HEK293 (cell line): Measurements from ENCODE around the gene HMG20B.

ENCODE experiments used
- CTCF ChIA-PET: fragments of 350-600 bp; formaldehyde crosslinking; extraction: SDS; loops from one replicate; lab custom pipeline; 2021; ENCODE audit warnings: antibody characterized with exemption; lab: Yijun Ruan, JAX
- POLR2A ChIA-PET: fragments of 300-600 bp; formaldehyde crosslinking; extraction: SDS; loops from one replicate; lab custom pipeline; 2020; ENCODE audit warnings: antibody characterized with exemption, inconsistent platforms; lab: Yijun Ruan, JAX
- H3K27ac ChIP-seq: fragments of 200-500 bp; sonication (Bioruptor generic); 2 replicates; pipeline ENCODE4 v1.5.1; 2014; ENCODE audit warnings: low read depth, low read length, control low read depth, inconsistent platforms; ENCODE audit errors: extremely low read depth
- H3K36me3 ChIP-seq, 2 experiments: fragments of 200-500 bp in 1 of 2; sonication (Bioruptor generic) in 1 of 2; 1 replicate in 1 of 2; 2 replicates in 1 of 2; pipeline ENCODE4 v1.5.1; 2014 to 2017; ENCODE audit warnings: inconsistent platforms in 2 of 2, low read length in 2 of 2; ENCODE audit not compliant: control insufficient read depth in 2 of 2, insufficient read depth in 1 of 2
- H3K4me1 ChIP-seq: fragments of 200-500 bp; sonication (Bioruptor generic); 2 replicates; pipeline ENCODE4 v1.5.1; 2014; ENCODE audit warnings: mild to moderate bottlenecking, low read length, inconsistent platforms; ENCODE audit not compliant: control insufficient read depth, insufficient read depth
- H3K4me3 ChIP-seq: 2 replicates; pipeline ENCODE4 v1.5.1; 2011; ENCODE audit warnings: low read depth, mild to moderate bottlenecking, control low read depth, low read length, moderate library complexity
- H3K9me3 ChIP-seq: fragments of 200-500 bp; sonication (Bioruptor generic); 2 replicates; pipeline ENCODE4 v1.5.1; 2014; ENCODE audit warnings: low read depth, low read length, inconsistent platforms; ENCODE audit not compliant: control insufficient read depth, insufficient read depth
- BCL11B ChIP-seq: fragments of 450-650 bp; formaldehyde crosslinking; IDR thresholded peaks from 2 replicates; pipeline ENCODE4 v1.5.1; 2016; ENCODE audit warnings: low read depth, missing biosample characterization, missing genetic modification characterization
- KLF7 ChIP-seq: fragments of 450-650 bp; formaldehyde crosslinking; IDR thresholded peaks from 2 replicates; pipeline ENCODE4 v1.5.1; 2016; ENCODE audit warnings: missing biosample characterization, missing genetic modification characterization, borderline replicate concordance
- SCRT1 ChIP-seq: fragments of 450-650 bp; formaldehyde crosslinking; IDR thresholded peaks from 2 replicates; pipeline ENCODE4 v1.5.1; 2016; ENCODE audit warnings: missing biosample characterization, missing genetic modification characterization, borderline replicate concordance
- SP2 ChIP-seq: fragments of 450-650 bp; formaldehyde crosslinking; IDR thresholded peaks from 2 replicates; pipeline ENCODE4 v1.5.1; 2016; ENCODE audit warnings: missing biosample characterization, missing genetic modification characterization
- YY1 ChIP-seq: fragments of 450-650 bp; formaldehyde crosslinking; IDR thresholded peaks from 2 replicates; pipeline ENCODE4 v1.5.1; 2018; ENCODE audit warnings: missing biosample characterization, missing genetic modification characterization
- ZBTB21 ChIP-seq: fragments of 450-650 bp; formaldehyde crosslinking; IDR thresholded peaks from 2 replicates; pipeline ENCODE4 v1.5.1; 2017; ENCODE audit warnings: missing biosample characterization, missing genetic modification characterization
- ZFP41 ChIP-seq: fragments of 450-650 bp; formaldehyde crosslinking; IDR thresholded peaks from 2 replicates; pipeline ENCODE4 v1.5.1; 2016; ENCODE audit warnings: missing biosample characterization, missing genetic modification characterization, borderline replicate concordance
- ZNF114 ChIP-seq: fragments of 450-650 bp; formaldehyde crosslinking; IDR thresholded peaks from 2 replicates; pipeline ENCODE4 v1.5.0; 2017; ENCODE audit warnings: missing biosample characterization, missing genetic modification characterization
- ZNF394 ChIP-seq: fragments of 450-650 bp; formaldehyde crosslinking; IDR thresholded peaks from 2 replicates; pipeline ENCODE4 v1.5.1; 2016; ENCODE audit warnings: missing biosample characterization, missing genetic modification characterization, mild to moderate bottlenecking, moderate library complexity, borderline replicate concordance
- ZNF423 ChIP-seq: fragments of 450-650 bp; formaldehyde crosslinking; IDR thresholded peaks from 2 replicates; pipeline ENCODE4 v1.5.1; 2016; ENCODE audit warnings: missing biosample characterization, missing genetic modification characterization
- ZNF585B ChIP-seq: fragments of 450-650 bp; formaldehyde crosslinking; IDR thresholded peaks from 2 replicates; pipeline ENCODE4 v1.5.1; 2016; ENCODE audit warnings: missing biosample characterization, missing genetic modification characterization
- ZNF654 ChIP-seq: fragments of 450-650 bp; formaldehyde crosslinking; IDR thresholded peaks from 2 replicates; pipeline ENCODE4 v1.5.1; 2016; ENCODE audit warnings: low read depth, missing biosample characterization, missing genetic modification characterization
- ZNF701 ChIP-seq: fragments of 450-650 bp; formaldehyde crosslinking; IDR thresholded peaks from 2 replicates; pipeline ENCODE4 v1.5.1; 2016; ENCODE audit warnings: missing biosample characterization, missing genetic modification characterization
- ZNF747 ChIP-seq: fragments of 450-650 bp; formaldehyde crosslinking; IDR thresholded peaks from 2 replicates; pipeline ENCODE4 v1.5.1; 2016; ENCODE audit warnings: missing biosample characterization, missing genetic modification characterization
- ZXDB ChIP-seq: fragments of 450-650 bp; formaldehyde crosslinking; IDR thresholded peaks from 2 replicates; pipeline ENCODE4 v1.5.1; 2016; ENCODE audit warnings: missing biosample characterization, missing genetic modification characterization
- TF ChIP-seq, protein P1 (sequence below): fragments of 450-650 bp; formaldehyde crosslinking; IDR thresholded peaks from 2 replicates; pipeline ENCODE4 v1.5.1; 2016; ENCODE audit warnings: missing biosample characterization, missing genetic modification characterization
- TF ChIP-seq, protein P2 (sequence below): fragments of 450-650 bp; formaldehyde crosslinking; optimal IDR thresholded peaks from 2 replicates; pipeline ENCODE3; 2016; ENCODE audit warnings: missing biosample characterization, mild to moderate bottlenecking, missing genetic modification characterization

The HMG20B gene

DNA sequence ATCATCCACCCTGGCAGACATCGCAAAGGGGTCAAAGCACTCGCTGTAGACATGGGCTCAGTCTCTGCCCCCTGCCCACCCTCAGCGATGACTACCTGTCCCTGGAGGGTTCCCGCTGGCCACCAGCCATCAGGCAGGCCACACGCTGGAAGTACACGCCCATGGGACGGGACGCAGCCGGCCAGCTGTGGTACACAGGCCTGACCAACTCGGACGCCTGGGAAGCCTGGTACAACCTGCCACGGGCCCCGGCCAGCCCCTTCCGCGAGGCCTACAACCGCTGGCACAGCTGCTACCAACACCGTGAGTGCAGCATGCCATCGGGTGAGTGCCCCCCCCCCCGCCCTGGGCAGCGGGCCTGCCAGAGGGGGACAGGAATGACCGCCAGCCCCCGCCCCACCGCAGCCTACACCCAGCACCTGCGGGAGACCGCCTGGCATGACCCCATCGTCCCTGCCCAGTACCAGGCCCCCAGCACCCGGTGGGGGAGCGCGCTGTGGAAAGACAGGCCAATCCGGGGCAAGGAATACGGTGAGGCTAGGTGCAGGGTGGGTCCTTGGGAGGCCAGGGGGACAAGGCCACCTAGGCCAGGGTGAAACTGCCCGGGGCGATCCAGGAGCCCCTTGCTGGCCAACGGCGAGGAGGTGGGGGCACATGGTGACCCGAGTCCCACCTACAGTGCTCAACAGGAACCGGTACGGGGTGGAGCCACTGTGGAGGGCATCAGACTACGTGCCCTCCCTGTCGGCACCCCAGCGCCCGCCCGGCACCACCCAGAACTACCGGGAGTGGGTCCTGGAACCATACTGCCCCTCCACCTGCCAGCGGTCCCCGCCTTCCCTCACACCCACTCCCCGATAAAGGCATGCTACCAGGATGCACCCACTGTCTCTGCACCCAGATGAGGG lies 29.3 kb upstream of the HMG20B start:
- TF ChIP-seq ZBTB21 (no peak), SP2 (tag by site-specific recombination) (peak; percentile 15; the same call in 1 of the 2 replicates)
- TF ChIP-seq, protein P1, sequence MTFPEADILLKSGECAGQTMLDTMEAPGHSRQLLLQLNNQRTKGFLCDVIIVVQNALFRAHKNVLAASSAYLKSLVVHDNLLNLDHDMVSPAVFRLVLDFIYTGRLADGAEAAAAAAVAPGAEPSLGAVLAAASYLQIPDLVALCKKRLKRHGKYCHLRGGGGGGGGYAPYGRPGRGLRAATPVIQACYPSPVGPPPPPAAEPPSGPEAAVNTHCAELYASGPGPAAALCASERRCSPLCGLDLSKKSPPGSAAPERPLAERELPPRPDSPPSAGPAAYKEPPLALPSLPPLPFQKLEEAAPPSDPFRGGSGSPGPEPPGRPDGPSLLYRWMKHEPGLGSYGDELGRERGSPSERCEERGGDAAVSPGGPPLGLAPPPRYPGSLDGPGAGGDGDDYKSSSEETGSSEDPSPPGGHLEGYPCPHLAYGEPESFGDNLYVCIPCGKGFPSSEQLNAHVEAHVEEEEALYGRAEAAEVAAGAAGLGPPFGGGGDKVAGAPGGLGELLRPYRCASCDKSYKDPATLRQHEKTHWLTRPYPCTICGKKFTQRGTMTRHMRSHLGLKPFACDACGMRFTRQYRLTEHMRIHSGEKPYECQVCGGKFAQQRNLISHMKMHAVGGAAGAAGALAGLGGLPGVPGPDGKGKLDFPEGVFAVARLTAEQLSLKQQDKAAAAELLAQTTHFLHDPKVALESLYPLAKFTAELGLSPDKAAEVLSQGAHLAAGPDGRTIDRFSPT (tag by site-specific recombination), result peak; percentile 79
- no peaks in the 10 kb centered on the region for H3K9me3 ChIP-seq
- H3K4me1 ChIP-seq, result no peaks in the 10 kb centered on the region
- CTCF ChIA-PET, result no interaction called here
- H3K36me3 ChIP-seq, result peaks cover 3 to 37% of the 10 kb centered on the region in 2 experiments; a peak in 2 of 3 replicates
- H3K27ac ChIP-seq, result no peak overlapping the region
- H3K4me3 ChIP-seq, result no peak overlapping the region
- POLR2A ChIA-PET, result no interaction called here

DNA sequence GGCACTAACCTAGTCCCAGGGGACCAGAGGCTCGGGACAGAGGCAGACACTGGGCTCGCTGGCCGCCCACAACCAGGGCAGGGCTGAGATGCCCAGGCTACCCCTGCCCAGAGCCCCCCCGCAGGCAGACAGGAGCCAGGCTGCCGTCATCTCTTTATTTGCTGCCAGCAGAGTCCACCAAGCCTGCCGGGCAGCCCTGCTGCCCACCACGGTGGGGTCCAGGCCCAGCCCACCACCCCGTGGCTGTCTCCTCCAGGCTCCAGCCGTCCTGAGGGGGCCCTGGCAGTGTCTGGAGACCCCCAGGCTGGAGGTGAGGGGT lies 28.7 kb upstream of the HMG20B start:
- CTCF ChIA-PET, result interaction anchor here (0.6 to 1.6 kb wide), 2 partner anchors 23 to 40 kb away, joined by 3 to 5 read pairs; no protein-coding TSS in a partner anchor
- POLR2A ChIA-PET, result no interaction called here
- TF ChIP-seq ZFP41 (tag by site-specific recombination) (no peak), ZNF654 (tag by site-specific recombination) (no peak), ZNF423 (tag by site-specific recombination) (no peak), YY1 (tag by site-specific recombination) (no peak), ZNF701 (tag by site-specific recombination) (no peak), KLF7 (tag by site-specific recombination) (no peak), ZNF747 (tag by site-specific recombination) (no peak), ZXDB (tag by site-specific recombination) (no peak), ZNF114 (tag by site-specific recombination) (no peak), SCRT1 (tag by site-specific recombination) (no peak), ZNF585B (tag by site-specific recombination) (no peak), BCL11B (tag by site-specific recombination) (no peak), ZNF394 (tag by site-specific recombination) (no peak)
- TF ChIP-seq, protein P2, sequence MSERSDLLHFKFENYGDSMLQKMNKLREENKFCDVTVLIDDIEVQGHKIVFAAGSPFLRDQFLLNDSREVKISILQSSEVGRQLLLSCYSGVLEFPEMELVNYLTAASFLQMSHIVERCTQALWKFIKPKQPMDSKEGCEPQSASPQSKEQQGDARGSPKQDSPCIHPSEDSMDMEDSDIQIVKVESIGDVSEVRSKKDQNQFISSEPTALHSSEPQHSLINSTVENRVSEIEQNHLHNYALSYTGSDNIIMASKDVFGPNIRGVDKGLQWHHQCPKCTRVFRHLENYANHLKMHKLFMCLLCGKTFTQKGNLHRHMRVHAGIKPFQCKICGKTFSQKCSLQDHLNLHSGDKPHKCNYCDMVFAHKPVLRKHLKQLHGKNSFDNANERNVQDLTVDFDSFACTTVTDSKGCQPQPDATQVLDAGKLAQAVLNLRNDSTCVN (tag by site-specific recombination), result no peak
- H3K36me3 ChIP-seq, result peaks cover 3 to 41% of the 10 kb centered on the region in 2 experiments; a peak in 2 of 3 replicates
- no peaks in the 10 kb centered on the region for H3K4me1 ChIP-seq
- H3K4me3 ChIP-seq, result no peak overlapping the region
- no peaks in the 10 kb centered on the region for H3K9me3 ChIP-seq
- H3K27ac ChIP-seq, result no peak overlapping the region
